SK-N-SH (cell line): ENCODE results near the gene SLC1A3. TPM values are rescaled to one million over a fixed set of nuclear protein-coding genes. Genes with fewer than 3 reads are reported as not detected.

ENCODE experiments used
- CTCF ChIA-PET: fragments of 300-600, 350-600 bp; formaldehyde crosslinking; extraction: SDS; loops from one replicate; lab custom pipeline; 2021; lab: Yijun Ruan, JAX
- POLR2A ChIA-PET: fragments of 350-600 bp; sonication (Branson Sonifier 250); formaldehyde crosslinking; extraction: SDS; loops from one replicate; lab custom pipeline; 2020; ENCODE audit warnings: antibody characterized with exemption, inconsistent platforms; lab: Yijun Ruan, JAX
- DNase-seq: peaks from one replicate; pipeline ENCODE4 v3.0.0; 2012
- H2AFZ ChIP-seq: fragments of 200-600 bp; sonication (generic); 2 replicates; pipeline ENCODE4 v1.8.1; 2016; ENCODE audit warnings: antibody characterized with exemption, mild to moderate bottlenecking, low read depth
- H3F3A ChIP-seq: fragments of 200-600 bp; sonication (generic); replicated peaks from 2 replicates; pipeline ENCODE3; 2016; ENCODE audit warnings: antibody characterized with exemption, mild to moderate bottlenecking; ENCODE audit not compliant: insufficient read depth
- H3K27ac ChIP-seq, 2 experiments: fragments of 200-500 bp in 1 of 2; fragments of 200-600 bp in 1 of 2; sonication (Bioruptor generic) in 1 of 2; sonication (generic), shearing (Covaris generic) in 1 of 2; 2 replicates each; pipeline versions ENCODE4 v1.5.1 to v1.6.1; 2014 to 2016; ENCODE audit warnings: low read depth in 2 of 2, inconsistent platforms in 1 of 2, low read length in 1 of 2, mild to moderate bottlenecking in 1 of 2, mixed read lengths in 1 of 2
- H3K27me3 ChIP-seq: fragments of 200-600 bp; sonication (generic), shearing (Covaris generic); 2 replicates; pipeline ENCODE4 v1.6.1; 2016; ENCODE audit warnings: mixed run types; ENCODE audit not compliant: insufficient read depth
- H3K36me3 ChIP-seq, 2 experiments: fragments of 200-500 bp in 1 of 2; fragments of 200-600 bp in 1 of 2; sonication (Bioruptor generic) in 1 of 2; sonication (generic) in 1 of 2; replicated peaks in 1 of 2; 2 replicates each; pipeline versions ENCODE3 to v1.5.1; 2014 to 2016; ENCODE audit warnings: low read length in 1 of 2, mild to moderate bottlenecking in 1 of 2; ENCODE audit not compliant: insufficient read depth in 2 of 2, control insufficient read depth in 1 of 2
- H3K4me1 ChIP-seq, 2 experiments: fragments of 200-500 bp in 1 of 2; fragments of 200-600 bp in 1 of 2; sonication (Bioruptor generic) in 1 of 2; sonication (generic), shearing (Covaris generic) in 1 of 2; 2 replicates each; pipeline versions ENCODE4 v1.5.1 to v1.6.1; 2014 to 2016; ENCODE audit warnings: low read depth in 1 of 2, low read length in 1 of 2, mixed run types in 1 of 2; ENCODE audit not compliant: insufficient read depth in 2 of 2, control insufficient read depth in 1 of 2
- H3K4me2 ChIP-seq: fragments of 200-600 bp; sonication (generic), shearing (Covaris generic); 2 replicates; pipeline ENCODE4 v1.6.1; 2017; ENCODE audit warnings: mixed run types
- H3K4me3 ChIP-seq, 2 experiments: fragments of 200-500 bp in 1 of 2; fragments of 200-600 bp in 1 of 2; sonication (Bioruptor generic) in 1 of 2; sonication (generic), shearing (Covaris generic) in 1 of 2; 2 replicates each; pipeline versions ENCODE4 v1.5.1 to v1.8.1; 2014 to 2016; ENCODE audit warnings: low read depth in 2 of 2, inconsistent platforms in 1 of 2, low read length in 1 of 2, mild to moderate bottlenecking in 1 of 2, mixed read lengths in 1 of 2, moderate library complexity in 1 of 2
- H3K79me2 ChIP-seq: fragments of 200-600 bp; sonication (generic); 2 replicates; pipeline ENCODE4 v1.8.1; 2017; ENCODE audit warnings: mild to moderate bottlenecking; ENCODE audit not compliant: insufficient read depth
- H3K9ac ChIP-seq: fragments of 200-600 bp; sonication (generic); 2 replicates; pipeline ENCODE4 v1.6.1; 2017; ENCODE audit warnings: mixed run types
- H3K9me2 ChIP-seq: fragments of 200-600 bp; sonication (generic); 2 replicates; pipeline ENCODE4 v1.6.1; 2017; ENCODE audit warnings: mixed run types
- H3K9me3 ChIP-seq: fragments of 200-600 bp; sonication (generic); 2 replicates; pipeline ENCODE4 v1.6.1; 2017; ENCODE audit warnings: mixed run types, mild to moderate bottlenecking, moderate library complexity
- H4K20me1 ChIP-seq: fragments of 200-600 bp; sonication (generic); 2 replicates; pipeline ENCODE4 v1.6.1; 2017; ENCODE audit warnings: mild to moderate bottlenecking, mixed run types; ENCODE audit not compliant: insufficient read depth
- EP300 ChIP-seq, 2 experiments: IDR thresholded peaks; 2 replicates each; pipeline versions ENCODE4 v1.4.0 to v1.6.1; 2012; ENCODE audit warnings: borderline replicate concordance in 1 of 2, low read depth in 1 of 2, low read length in 1 of 2
- EZH2phosphoT487 ChIP-seq: fragments of 200-600 bp; sonication (generic); IDR thresholded peaks from 2 replicates; pipeline ENCODE4 v1.6.1; 2017; ENCODE audit warnings: low read depth, mixed run types, mild to moderate bottlenecking, antibody characterized with exemption, moderate library complexity, borderline replicate concordance
- FOSL2 ChIP-seq: IDR thresholded peaks from 2 replicates; pipeline ENCODE4 v1.4.0; 2012; ENCODE audit warnings: low read depth, mild to moderate bottlenecking, moderate library complexity, borderline replicate concordance
- FOXJ3 ChIP-seq: sonication (generic); formaldehyde crosslinking; IDR thresholded peaks from 2 replicates; pipeline ENCODE4 v1.5.1; 2020; ENCODE audit warnings: mild to moderate bottlenecking, missing genetic modification reagents
- FOXM1 ChIP-seq: IDR thresholded peaks from 2 replicates; pipeline ENCODE4 v1.4.0; 2012; ENCODE audit warnings: low read depth, mild to moderate bottlenecking
- GABPA ChIP-seq: IDR thresholded peaks from 2 replicates; pipeline ENCODE4 v1.4.0; 2012; ENCODE audit warnings: low read depth, mild to moderate bottlenecking
- MXI1 ChIP-seq: IDR thresholded peaks from 2 replicates; pipeline ENCODE4 v1.6.1; 2012; ENCODE audit warnings: mild to moderate bottlenecking, low read depth, low read length, improper control_type of control experiment
- NRF1 ChIP-seq: IDR thresholded peaks from 2 replicates; pipeline ENCODE4 v1.6.1; 2012; ENCODE audit warnings: low read depth, mild to moderate bottlenecking, low read length
- TAF1 ChIP-seq: IDR thresholded peaks from 2 replicates; pipeline ENCODE4 v1.6.1; 2012; ENCODE audit warnings: low read depth, mild to moderate bottlenecking, low read length, moderate library complexity, borderline replicate concordance
- USF1 ChIP-seq: IDR thresholded peaks from 2 replicates; pipeline ENCODE4 v1.4.0; 2012; ENCODE audit warnings: low read depth, borderline replicate concordance
- YY1 ChIP-seq: IDR thresholded peaks from 2 replicates; pipeline ENCODE4 v1.4.0; 2012; ENCODE audit warnings: low read depth, mild to moderate bottlenecking
- WGBS: methylation state at CpG from one replicate; pipeline ENCODE4 v1.1.6; 2017; ENCODE audit warnings: low lambda C conversion rate; 5-methylcytosine and 5-hydroxymethylcytosine counted together
- polyA plus RNA-seq, 3 experiments: library from polyadenylated mRNA; depleted of rRNA; stranded (reverse); fragments of >200 nt; gene quantifications; 2 replicates each; pipeline ENCODE4 v1.2.3, GENCODE V29; 2012

Gene SLC1A3
- polyA plus RNA-seq, 1 of the 3 experiments (the other 2 are of a cell fraction), result not detected

GRCh38 chr5:36571401-36572042 lies 34.9 kb upstream of the SLC1A3 start:
- Histone ChIP-seq H4K20me1 (no peaks in the 10 kb centered on the region), H3K4me2 (no peak overlapping the region), H3K4me1 (no peaks in the 10 kb centered on the region), H3K9me2 (no peaks in the 10 kb centered on the region), H3K36me3 (no peaks in the 10 kb centered on the region), H3F3A (no peaks in the 10 kb centered on the region), H3K4me3 (no peak overlapping the region), H3K27ac (no peak overlapping the region), H3K9ac (no peak overlapping the region), H3K9me3 (no peaks in the 10 kb centered on the region), H2AFZ (no peak overlapping the region), H3K79me2 (no peaks in the 10 kb centered on the region), H3K27me3 (no peaks in the 10 kb centered on the region; the same call in 1 of the 2 replicates)
- POLR2A ChIA-PET, result no interaction called here
- TF ChIP-seq FOSL2, result no peak
- WGBS, result 2% methylated on average over 4 of the region's 4 CpGs
- DNase-seq, result no peak
- CTCF ChIA-PET, result interaction anchor here (0.6 kb wide), 1 partner anchor 11 kb away, joined by 3 read pairs; no protein-coding TSS in a partner anchor

GRCh38 chr5:36573438-36573837 lies 33.0 kb upstream of the SLC1A3 start:
- H3K36me3 ChIP-seq, result no peaks in the 10 kb centered on the region
- no peaks in the 10 kb centered on the region; the same call in 1 of the 2 replicates for H3K27me3 ChIP-seq
- H2AFZ ChIP-seq, result no peak overlapping the region
- H3F3A ChIP-seq, result no peaks in the 10 kb centered on the region
- POLR2A ChIA-PET, result no interaction called here
- no peaks in the 10 kb centered on the region for H3K9me3 ChIP-seq
- H3K27ac ChIP-seq, result no peak overlapping the region
- H3K4me2 ChIP-seq, result no peak overlapping the region
- H3K9ac ChIP-seq, result no peak overlapping the region
- TF ChIP-seq FOXM1, result no peak
- 0 out of 2 replicates have a peak, but pooled peaks have one; percentile 16 for TF ChIP-seq USF1
- no peak for TF ChIP-seq EP300 (IDR thresholded peaks at IDR 0.05; ENCODE audit: borderline replicate concordance in 1 of 2, low read depth in 1 of 2, low read length in 1 of 2)
- TF ChIP-seq, all 33 proteins: peak for 1
- 0% methylated on average over 2 of the region's 2 CpGs for WGBS
- Histone ChIP-seq H3K4me3 (no peak overlapping the region), H4K20me1 (no peaks in the 10 kb centered on the region), H3K4me1 (no peaks in the 10 kb centered on the region), H3K79me2 (no peaks in the 10 kb centered on the region), H3K9me2 (no peaks in the 10 kb centered on the region)
- CTCF ChIA-PET, result no interaction called here
- DNase-seq, result no peak

- TF ChIP-seq FOSL2 (no peak), TAF1 (no peak), NRF1 (no peak), YY1 (no peak), GABPA (no peak), FOXJ3 (CRISPR knock-in tag) (no peak), MXI1 (no peak), EZH2phosphoT487 (no peak)
- TF ChIP-seq, all 33 proteins: peak for 0
- Histone ChIP-seq H3K9me2 (no peaks in the 10 kb centered on the region), H3K79me2 (no peaks in the 10 kb centered on the region), H2AFZ (no peak overlapping the region), H3K4me2 (no peak overlapping the region), H3K9me3 (no peaks in the 10 kb centered on the region), H3K36me3 (no peaks in the 10 kb centered on the region), H3K27ac (no peak overlapping the region), H4K20me1 (no peaks in the 10 kb centered on the region), H3F3A (no peaks in the 10 kb centered on the region), H3K27me3 (no peaks in the 10 kb centered on the region), H3K4me3 (no peak overlapping the region), H3K9ac (no peak overlapping the region), H3K4me1 (no peaks in the 10 kb centered on the region)
- ChIA-PET POLR2A (no interaction called here), CTCF (interaction anchor here (1.0 kb wide), 1 partner anchor 8 kb away, joined by 3 read pairs; no protein-coding TSS in a partner anchor)
- no peak for DNase-seq
- 4% methylated on average over 4 of the region's 4 CpGs for WGBS
Observed at GRCh38 chr5:36575361-36575781, 31.0 kb upstream of the SLC1A3 start.
